NCI-H187 (cell line): ENCODE measurements around the gene REXO1.

Experiments used
- DNase-seq, 2 experiments: peaks; one replicate each; lab custom pipeline; 2025; lab: John Stamatoyannopoulos, UW

The REXO1 gene

GRCh38 chr19:1849132-1849474 lies 820 bp upstream of the REXO1 start:
- DNase-seq = no peak

GRCh38 chr19:1847684-1848398 lies 442 bp downstream of the REXO1 start:
- no peak for DNase-seq

GRCh38 chr19:1847348-1847683 lies 967 bp downstream of the REXO1 start:
- DNase-seq = no peak

- no peak for DNase-seq
Observed at GRCh38 chr19:1846517-1847204, 1.6 kb downstream of the REXO1 start.

GRCh38 chr19:1845642-1846041 lies 2.6 kb downstream of the REXO1 start:
- DNase-seq = no peak

- DNase-seq = no peak
Observed at GRCh38 chr19:1845125-1845515, 3.2 kb downstream of the REXO1 start.

- no peak for DNase-seq
Observed at GRCh38 chr19:1844513-1845124, 3.7 kb downstream of the REXO1 start.

- DNase-seq = no peak
Observed at GRCh38 chr19:1843646-1844394, 4.5 kb downstream of the REXO1 start.

- DNase-seq = no peak
Observed at GRCh38 chr19:1843116-1843515, 5.2 kb downstream of the REXO1 start.

- DNase-seq = no peak
Observed at GRCh38 chr19:1841209-1841924, 6.9 kb downstream of the REXO1 start.

- DNase-seq = no peak
Observed at GRCh38 chr19:1840541-1841115, 7.7 kb downstream of the REXO1 start.

GRCh38 chr19:1839658-1840540 lies 8.4 kb downstream of the REXO1 start:
- no peak for DNase-seq

GRCh38 chr19:1837625-1838105 lies 10.6 kb downstream of the REXO1 start:
- DNase-seq = no peak

GRCh38 chr19:1837222-1837565 lies 11.1 kb downstream of the REXO1 start:
- no peak for DNase-seq

- DNase-seq = no peak
Observed at GRCh38 chr19:1836458-1837221, 11.6 kb downstream of the REXO1 start.

GRCh38 chr19:1833540-1833939 lies 14.7 kb downstream of the REXO1 start:
- no peak for DNase-seq

- DNase-seq = no peak
Observed at GRCh38 chr19:1832046-1832663, 16.1 kb downstream of the REXO1 start.

GRCh38 chr19:1830978-1831377 lies 17.3 kb downstream of the REXO1 start:
- DNase-seq = no peak

- DNase-seq = no peak
Observed at GRCh38 chr19:1830568-1830967, 17.7 kb downstream of the REXO1 start.

- DNase-seq = no peak
Observed at GRCh38 chr19:1829958-1830357, 18.3 kb downstream of the REXO1 start.
